ENCODE measurements around the gene APBA1.

The APBA1 gene

DNA sequence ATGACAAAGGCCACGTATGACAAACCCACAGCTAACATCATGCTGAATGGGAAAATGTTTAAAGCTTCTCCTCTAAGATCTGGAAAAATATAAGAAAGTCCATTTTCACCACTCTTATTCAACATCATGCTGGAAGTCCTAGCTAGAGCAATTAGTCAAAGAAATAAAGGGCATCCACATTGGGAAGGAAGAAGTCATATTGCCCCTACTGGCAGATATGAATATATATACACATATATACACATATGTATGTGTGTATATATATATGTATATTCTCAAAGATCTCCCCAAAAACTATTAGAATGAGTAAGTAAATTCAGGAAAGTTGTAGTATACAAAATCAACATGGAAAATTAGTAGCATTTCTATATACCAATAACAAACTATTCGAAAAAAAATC lies 17.1 kb downstream of the APBA1 start:
- DNase-seq, result no peak

DNA sequence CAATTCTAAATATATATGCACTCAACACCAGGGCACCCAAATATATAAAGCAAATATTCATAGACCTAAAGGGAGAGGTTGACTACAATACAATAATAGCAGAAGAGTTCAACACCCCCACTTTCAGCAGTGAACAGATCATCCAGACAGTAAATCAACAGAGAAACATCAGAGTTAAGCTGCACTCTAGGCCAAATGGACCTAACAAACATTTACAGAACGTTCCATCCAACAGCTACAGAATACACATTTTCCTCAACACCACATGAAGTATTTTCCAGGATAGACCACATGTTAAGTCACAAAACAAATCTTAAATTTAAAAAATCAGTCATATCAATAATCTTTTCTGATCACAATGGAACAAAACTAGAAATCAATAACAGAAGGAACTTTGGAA lies 18.9 kb downstream of the APBA1 start:
- no peak for DNase-seq

DNA sequence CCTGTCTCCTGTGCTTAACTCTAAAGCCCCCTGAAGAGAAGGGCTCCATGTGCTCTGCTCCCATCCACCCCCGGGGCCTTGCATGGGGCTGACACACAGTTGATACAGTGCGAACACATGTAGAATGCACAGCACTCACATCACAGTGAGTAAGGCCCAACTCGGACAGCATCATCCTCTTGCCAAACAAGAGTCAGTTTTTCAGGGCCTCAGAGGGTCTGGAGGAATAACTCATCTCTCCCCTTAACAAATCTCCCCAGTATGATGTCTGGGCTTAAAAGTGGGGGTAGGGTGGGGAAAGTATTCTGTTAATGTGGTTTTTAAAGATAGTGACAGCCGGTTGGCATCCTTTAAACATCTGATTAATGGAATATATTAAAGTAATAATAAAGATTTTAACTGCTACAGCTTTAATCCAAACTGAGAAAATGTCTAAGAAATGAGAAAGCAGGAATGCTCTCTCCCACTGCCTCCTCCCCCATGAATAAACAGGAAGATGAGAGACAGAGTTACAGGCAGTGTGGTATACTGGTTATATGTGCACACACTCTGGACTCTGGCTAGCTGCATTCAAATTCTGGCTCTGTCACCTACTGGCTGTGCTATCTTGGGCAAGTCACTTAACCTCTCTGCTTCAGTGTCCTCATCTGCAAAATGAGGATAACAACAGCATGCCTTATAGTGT lies 22.5 kb downstream of the APBA1 start:
- DNase-seq, result no peak

DNA sequence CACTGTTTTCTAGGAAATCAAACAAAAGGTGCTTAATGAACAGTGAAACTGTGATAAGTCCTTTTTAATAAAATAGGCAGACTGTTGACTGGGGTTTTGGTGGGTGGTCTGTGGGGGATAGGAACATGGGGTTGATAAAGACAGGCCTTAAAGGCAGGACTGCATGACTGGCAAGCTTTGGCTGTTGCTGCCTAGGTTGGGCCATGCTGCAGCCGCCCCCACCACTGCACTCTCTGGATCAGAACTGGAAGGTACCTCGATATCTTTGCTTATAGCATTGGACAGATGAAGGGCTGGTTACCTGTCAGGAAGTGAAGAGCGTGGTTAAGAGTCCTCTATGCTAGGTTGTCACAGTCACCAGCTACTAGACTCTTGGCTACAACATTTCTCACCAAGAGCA lies 24.4 kb downstream of the APBA1 start:
- no peak for DNase-seq

DNA sequence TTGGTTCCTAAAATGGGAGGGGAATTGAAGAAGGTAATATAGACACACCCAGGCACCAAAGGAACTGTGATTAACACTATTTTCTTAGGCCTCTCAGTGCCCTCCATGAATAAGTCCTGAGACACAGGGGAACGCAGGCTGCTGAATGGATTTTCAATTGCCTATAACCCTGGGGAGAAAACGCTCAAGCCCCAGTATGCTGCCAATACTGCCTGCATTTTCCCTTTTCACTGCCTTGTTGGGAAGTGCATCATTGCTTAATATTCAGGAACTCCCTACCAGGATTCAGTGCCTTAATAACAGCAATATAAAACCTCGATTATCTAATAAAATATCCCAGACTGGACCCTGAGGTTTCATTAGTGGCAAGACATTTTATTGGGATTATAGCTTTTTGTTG lies 25.4 kb downstream of the APBA1 start:
- no peak for DNase-seq

DNA sequence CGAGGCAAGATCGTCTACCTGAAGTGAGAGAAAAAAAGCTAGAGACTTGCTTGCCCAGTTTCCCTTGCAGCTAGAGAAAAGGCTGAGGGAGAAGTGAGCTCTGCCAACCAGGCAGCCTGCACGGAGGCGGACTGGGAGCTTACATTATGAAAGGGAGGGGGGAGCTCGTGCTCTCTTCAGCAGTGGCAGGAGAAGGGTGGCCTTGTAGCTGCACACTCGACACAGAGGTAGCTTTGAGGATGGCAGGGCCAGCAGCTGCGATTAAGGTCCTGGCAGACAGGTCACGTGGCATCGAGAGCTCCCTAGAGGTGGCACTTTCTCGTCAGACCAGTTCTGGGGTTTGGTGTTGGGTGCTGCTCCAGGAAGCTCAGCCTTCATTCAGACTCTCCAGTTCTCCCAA lies 26.7 kb downstream of the APBA1 start:
- DNase-seq, result no peak

DNA sequence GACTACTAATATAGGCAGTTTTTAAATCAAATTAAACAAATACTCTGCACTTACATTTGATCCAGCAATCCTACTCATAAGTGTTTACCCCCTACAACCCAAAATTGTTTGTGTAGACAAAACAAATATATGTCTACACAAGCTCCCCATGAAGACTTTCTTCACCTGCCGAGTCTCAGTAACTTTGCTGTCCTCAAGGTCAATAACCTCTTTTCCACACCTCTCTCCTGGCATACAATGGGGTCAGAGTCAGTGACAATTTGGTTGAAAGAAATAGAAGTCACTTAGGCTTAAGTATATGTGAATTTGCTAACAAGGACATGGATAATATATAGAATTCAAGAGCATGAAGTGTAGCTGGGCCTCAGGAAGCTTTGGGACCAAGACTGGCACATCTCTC lies 29.1 kb downstream of the APBA1 start:
- no peak for DNase-seq

DNA sequence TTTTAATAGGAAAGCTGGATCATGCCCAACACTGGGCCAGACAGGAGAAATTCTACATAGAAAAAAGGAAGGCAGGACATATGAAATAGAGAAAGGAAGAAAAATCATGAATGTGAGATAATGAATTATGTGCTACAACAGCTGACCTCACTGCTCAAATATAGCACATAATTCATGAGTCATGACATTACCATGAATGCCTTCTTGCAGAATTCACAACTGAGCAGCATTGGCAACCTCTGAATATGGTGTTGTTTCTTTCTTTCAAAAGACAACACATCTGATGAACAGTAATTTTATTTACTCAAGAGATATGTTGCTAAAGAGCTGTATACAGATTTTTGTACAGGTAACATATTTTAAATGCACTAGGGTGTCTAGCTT lies 34.4 kb downstream of the APBA1 start:
- DNase-seq, result no peak

DNA sequence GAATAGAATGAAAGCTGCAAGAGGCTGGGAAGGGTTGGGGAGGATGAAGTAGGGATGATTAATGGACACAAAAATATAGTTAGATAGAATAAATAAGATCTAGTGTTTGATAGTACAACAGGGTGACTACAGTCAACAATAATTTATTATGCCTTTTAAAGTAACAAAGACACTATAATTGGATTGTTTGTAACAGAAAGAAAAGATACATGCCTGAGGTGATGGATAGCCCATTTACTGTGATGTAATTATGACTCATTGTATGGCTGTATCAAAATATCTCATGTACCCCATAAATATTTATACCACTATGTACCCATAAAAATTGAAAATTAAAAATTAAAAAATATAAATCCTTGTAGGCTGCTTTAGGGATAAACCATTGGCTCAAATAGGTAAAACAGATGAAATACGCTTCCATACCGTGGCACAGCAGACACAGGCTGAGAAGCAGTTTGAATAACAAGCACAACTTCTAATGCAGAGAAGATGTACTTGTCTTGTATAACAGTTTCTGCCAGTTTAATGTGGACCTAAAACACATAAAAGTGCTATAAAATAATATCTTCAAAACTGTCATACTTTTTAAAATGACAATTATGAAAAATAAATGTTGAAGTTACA lies 34.9 kb downstream of the APBA1 start:
- DNase-seq, result no peak

DNA sequence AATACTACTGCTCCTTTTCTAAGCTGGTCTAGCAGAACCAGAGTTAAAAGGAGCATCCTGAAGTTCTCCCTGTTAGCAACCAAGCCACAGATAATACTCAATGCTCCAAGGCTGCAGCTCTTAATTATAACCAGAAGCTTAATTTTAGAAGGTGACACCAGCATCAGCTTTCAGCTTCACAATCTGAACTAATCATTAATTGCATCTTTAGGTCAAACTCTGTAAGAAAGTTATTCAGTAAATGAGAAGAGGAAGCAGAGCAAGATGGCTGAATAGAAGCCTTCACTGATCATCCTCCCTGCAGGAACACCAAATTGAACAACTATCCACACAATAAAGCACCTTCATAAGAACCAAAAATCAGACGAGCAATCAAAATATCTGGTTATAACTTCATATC lies 38.5 kb downstream of the APBA1 start:
- no peak for DNase-seq

DNA sequence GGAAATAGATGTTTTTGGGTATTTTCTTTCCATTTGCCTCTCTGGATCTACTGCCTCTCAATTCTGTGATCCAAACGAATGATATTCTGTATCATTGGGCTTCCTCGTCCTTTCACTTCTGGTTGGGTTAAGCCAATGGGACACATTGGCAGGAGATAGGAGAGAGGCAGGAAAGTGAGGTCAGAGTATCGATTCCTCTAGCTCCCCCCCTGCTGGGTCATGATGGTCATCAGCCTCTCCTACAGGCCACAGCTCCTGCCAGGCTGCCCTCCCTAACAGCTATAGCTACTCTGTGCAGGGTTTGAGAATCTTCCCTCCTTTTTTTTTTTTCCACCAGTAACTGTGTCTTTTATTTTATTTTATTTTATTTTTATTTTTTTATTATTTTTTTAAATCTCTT lies 39.4 kb downstream of the APBA1 start:
- no peak for DNase-seq

DNA sequence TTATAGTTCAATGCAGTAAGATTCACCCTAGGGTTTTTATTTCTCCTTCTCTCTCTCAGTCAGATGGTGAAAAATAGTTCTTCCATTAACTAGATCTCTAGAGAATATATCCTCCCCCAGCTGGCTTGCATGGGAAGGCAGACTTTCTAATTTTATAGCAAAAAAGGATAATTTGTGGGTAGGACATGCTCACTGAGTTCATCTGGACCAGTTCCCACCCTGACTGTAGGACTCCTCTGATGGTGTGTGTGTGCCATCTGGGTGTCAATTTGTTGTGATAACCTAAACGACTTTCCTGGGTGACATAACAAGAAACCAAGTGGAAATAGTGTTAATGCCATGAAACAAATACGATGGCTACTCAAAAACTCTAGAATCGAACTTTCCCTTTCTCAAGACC lies 44.9 kb downstream of the APBA1 start:
- no peak for DNase-seq

DNA sequence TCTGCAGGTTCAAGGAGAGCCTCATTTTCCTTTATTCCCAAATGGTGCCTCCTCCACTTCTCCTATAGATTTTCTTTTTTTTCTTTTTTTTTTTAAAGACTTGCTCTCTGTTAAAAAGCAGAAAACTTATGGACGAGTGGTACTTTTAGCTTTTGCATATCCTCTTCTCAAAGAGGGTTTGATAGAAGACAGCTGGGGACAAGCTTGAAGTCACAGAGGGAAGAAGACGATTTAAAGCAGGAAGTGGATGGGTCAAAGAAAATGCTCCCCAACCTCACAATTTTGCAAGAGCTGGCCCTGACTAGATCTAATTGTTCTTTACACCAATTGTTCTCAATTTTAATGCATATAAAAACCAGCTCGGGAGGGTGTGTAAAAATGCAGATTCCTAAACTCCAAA lies 48.9 kb downstream of the APBA1 start:
- no peak for DNase-seq

DNA sequence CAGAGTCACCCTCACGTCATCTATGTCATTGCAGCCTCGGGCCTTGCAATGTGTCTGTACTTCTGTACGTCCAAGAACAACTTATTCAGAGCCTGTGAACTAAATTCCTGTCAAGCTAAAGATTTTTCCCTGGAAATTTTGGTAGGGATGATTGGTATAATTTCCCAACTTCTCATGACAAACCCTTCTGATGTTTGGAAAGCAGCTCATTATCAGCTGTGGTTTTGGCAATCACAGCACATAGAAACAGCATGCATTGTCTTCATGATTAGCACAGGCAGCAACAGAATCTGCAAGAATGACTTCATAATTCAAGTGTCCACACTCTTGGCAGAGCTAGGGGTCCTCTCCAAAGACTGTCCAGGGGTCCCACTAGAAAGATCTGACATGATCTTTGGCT lies 49.5 kb downstream of the APBA1 start:
- DNase-seq, result no peak

DNA sequence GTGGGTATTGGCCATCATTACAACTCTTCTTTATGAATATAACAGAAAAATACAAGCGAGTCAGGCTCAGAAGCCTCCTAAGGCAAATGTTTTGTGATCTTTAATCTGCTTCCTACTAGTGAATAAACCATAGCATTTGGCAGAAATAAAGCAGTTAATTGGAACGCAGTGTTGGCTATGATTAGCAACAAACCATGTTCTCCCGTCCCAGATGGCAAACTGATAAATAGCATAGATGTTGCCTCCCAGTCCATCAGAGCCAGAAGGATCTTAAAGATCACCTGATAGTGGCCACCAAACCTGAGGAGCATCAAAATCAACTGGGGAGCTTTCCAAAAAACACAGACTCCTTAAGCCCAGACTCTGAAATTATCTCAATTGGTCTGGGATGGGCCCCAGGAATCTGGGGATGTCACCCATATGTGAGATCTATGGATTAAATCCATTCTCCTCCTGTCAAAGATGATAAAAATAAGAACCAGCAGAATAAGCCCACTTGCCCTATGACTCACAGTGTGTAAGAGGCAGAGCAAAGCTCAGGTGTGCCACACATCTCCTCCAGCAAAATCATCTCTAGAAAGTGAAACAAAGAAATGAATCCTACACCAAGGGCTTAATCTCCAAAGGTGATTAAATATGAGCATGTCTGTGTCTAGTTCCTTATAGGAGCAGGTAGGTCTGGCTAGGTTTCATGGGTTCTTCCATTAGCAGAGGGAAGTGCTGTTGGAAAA lies 50.3 kb downstream of the APBA1 start:
- no peak for DNase-seq

DNA sequence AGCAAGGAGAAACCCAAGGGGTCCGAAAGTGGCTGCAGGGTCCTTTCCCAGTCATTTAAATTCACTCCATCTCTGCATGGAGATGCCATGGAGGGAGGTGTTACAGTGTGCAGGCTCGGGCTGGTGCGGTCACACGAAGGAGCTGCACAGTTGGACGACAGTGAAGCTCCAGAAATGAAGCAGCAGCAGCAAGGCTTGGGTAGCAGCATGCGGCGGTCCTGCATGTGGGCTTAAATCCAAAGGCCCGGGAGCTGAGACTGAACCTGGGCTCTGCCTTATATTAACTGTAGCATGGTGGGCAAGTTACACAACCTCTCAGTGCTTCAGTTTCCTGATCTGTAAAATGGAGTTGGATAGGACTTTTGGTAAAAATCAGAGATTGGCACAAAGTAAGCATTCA lies 51.4 kb downstream of the APBA1 start:
- DNase-seq, result no peak

DNA sequence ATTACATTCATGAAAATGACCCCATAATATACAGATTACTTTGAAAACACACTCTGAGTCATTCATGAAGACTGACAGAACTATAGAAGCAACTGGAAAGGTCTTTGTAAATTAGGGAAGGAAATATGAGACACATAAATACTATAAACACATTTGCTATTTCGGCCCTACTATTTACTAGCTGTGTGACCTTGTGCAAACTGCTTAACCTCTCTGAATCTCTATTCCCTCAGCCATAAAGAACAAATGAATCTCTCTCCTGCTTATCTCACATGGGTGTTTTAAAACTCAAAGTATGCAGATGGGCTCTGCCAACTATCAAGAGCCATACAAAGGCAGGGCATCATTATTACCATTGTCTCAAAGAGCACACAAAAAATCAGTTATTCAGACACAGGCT lies 52.9 kb downstream of the APBA1 start:
- DNase-seq, result no peak

DNA sequence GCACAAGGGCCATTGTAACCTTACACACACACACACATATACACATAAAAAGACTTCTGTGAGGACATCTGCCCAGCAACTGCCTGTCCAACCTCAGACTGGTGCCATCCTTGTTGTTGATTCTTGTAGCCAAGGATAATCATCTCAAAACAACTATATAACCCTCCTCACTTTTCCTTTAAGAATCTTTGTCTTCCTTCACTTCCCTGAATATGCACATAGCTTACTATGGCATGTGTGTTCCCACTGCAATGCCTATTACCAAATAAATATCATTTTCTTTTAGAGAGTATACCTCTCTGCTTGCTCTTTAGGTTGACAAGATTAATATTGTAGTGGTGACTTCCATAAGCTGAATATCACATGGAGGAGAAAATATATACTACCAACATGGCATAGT lies 55.2 kb downstream of the APBA1 start:
- no peak for DNase-seq

DNA sequence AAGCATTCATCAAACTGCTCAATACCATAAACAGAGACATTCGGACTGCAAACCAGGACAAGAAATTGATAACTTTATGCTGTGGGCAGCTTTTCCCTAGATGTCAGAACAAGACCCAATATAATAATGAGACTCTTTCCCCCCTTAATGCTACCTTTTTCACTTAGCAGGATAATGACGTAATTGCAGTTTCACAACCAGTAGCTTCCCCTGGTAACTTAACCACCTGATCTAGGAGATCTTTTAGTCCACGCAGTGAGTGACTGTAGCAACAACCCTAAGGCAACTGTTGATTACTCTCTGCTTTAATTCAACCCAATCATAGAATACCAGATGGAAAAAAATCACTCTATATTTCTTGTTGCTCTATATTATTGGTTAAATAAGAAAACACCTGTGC lies 56.3 kb downstream of the APBA1 start:
- no peak for DNase-seq

DNA sequence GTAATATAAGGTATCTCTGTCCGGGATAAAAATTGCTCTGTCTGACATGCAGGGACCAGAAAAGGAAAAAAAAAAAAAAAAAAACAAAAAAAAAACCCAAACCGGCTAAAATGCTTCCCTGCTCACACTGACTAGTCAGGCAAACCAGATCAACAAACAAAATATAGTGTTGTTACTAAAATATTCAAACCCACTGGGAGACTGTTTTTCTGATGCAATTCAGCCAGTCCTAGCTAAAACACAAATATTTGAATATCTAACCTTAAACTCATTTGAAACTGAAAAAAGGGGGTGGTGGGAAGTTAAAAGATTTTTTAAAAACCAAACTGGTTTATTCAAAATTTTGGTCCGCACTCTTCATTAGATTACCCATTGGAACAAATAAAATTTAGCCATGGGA lies 61.0 kb downstream of the APBA1 start:
- DNase-seq, result no peak

DNA sequence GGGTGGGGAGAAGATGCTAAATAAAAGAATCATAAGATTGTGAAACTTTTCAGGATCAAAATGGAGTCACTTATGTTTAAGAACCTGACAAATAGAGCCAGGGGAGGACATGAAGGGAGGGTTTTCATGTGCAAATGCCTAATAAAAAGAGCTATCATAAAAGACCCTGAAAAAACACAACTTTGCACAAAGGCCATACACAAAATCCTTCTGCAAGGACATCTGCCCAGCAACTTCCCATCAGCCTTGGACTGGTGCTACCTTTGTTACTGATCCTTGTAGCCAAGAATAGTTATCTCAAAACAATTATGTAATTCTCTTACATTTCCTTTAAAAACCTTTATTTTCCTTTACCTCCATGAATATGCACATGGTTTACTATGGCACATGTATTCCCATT lies 63.0 kb downstream of the APBA1 start:
- DNase-seq, result no peak

DNA sequence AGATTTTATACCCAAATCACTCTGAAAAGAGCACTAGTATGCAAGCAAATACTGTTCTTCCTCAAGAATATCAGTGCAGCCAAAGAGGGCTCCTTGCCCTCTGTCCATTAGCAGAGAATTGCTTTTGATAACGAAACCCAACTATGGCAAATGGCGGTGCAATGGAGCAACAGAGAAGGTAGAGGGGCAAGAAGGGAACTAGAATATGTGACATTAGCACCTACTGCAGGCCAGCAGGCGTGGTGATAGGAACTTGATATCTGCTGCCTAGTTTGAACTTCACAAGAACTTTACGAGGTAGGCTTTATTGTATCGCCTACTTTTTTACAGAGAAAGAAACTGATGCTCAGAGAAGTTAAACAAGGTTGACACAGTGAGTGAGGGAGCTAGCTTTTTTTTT lies 66.1 kb downstream of the APBA1 start:
- DNase-seq, result no peak

DNA sequence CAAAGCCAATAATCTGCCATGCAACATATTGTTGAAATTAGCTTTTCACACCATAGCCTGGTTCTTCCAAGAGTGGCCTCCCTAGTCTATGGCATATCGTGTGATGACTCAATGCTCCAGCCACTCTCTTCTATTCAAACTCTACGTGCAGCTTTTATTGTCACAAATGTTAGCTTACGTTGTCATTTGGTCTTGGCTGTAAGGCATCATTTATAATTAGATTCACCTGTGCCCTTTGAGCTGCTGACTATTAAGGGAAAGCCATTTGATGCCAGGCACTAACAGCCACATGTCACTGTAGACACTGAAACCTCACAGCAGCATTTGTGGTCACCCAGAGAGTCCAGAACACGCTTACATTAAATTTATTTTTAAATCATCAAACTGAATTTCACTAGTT lies 66.8 kb downstream of the APBA1 start:
- no peak for DNase-seq

DNA sequence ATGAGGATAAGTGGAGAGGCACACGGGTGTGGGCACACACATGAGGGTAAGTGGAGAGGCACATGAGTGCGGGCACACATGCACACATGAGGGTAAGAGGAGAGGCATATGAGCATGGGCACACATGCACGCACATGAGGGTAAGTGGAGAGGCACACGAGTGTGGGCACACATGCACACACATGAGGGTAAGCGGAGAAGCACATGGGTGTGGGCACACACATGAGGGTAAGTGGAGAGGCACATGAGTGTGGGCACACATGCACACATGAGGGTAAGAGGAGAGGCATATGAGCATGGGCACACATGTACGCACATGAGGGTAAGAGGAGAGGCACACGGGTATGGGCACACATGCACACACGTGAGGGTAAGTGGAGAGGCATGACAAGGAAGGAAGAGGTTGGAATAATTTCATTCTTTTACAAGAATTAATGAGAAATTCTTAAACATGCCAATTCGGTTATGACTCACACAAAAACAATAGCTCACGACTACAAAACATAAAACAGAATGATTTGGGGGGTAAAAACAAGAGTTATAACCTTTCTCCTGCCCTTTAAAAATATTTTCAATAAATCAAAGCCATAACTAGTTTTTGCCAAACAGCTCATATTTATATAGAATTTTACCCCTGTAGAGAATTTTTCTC lies 67.5 kb downstream of the APBA1 start:
- DNase-seq, result no peak
